NCI-H446 treated with DMSO at 0.1 percent for 48 hours (cell line): Measurements from ENCODE around the gene GALE.

ENCODE experiments used
- DNase-seq: peaks from one replicate; lab custom pipeline; 2025; lab: John Stamatoyannopoulos, UW

Gene GALE

DNA sequence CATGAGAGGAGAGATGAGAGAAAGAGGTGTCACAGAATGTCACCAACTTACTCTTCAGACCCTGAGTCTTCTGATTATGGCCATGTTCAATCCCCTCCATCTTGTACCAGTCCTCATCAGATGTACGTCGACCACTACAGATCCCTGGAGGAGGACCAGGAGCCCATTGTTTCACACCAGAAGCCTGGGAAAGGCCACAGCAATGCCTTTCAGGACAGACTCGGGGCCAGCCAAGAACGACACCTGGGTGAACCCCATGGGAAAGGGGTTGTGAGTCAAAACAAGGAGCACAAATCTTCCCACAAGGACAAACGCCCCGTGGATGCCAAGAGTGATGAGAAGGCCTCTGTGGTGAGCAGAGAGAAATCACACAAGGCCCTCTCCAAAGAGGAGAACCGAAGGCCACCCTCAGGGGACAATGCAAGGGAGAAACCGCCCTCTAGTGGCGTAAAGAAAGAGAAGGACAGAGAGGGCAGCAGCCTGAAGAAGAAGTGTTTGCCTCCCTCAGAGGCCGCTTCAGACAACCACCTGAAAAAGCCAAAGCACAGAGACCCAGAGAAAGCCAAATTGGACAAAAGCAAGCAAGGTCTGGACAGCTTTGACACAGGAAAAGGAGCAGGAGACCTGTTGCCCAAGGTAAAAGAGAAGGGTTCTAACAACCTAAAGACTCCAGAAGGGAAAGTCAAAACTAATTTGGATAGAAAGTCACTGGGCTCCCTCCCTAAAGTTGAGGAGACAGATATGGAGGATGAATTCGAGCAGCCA lies 49.3 kb downstream of the GALE start:
- no peak for DNase-seq

DNA sequence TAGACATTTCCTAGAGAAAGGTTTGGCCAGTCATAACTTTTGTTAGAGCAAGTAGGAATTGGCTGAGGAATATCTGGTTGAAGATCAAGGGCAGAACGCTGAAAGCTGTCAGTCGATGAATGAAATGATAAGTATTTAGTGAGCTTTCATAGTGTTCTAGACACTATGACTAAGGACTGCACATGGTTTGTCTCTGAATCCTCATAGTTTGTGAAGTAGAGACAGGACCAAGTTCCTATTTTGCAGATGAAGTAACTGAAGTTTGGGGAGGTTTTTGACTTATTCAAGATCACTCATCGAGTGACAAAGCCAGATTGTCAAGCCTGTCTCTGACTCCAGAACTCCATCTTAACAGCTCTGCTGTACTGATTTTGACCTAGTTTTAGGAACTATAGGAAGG lies 52.5 kb downstream of the GALE start:
- no peak for DNase-seq
